HG03060 (cell line): ENCODE data around the gene NRROS.

ENCODE experiments used
- ATAC-seq: cut with Tn5 transposase; IDR thresholded peaks from one replicate; pipeline ENCODE4 v1.9.1; 2021; ENCODE audit warnings: low read depth, moderate number of reproducible peaks; ENCODE audit not compliant: unreplicated experiment

Gene NRROS

DNA sequence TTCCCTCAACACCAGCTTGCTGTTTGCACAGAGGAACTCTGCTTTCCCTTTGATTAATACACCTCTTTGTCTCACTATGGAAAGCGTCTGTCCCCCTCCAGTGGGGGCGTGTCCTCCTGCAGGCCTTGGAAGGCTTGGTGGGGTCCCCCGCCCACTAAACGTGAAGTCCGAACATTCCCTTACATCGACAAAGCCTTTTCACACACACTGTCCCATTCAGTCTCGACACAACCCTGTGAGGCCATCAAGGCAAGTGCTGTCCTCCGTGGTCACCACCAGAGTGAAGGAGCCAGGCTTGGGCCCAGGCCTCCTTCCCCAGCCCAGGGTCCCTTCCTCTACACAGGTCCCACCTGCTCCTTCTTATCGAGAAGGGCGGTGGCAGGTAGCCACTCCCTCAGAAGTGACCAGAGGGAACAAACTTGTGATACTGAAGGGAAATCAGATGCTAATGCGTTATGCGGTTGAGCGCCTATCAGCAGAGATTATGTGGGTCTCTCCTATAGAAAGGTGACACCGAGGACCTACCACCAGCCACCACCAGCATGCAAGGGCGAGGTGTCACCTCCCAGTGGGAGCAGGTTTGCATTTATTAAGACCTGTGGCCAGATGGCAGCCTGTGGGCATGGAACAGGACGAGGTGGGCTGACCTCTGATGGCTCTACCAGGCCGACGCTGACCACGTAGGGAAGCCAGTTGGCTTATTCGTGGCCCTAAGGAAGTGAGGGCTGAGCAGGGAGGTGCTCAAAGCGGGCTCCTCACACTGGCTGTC, 6.6 kb downstream of the NRROS start:
- no peak for ATAC-seq

DNA sequence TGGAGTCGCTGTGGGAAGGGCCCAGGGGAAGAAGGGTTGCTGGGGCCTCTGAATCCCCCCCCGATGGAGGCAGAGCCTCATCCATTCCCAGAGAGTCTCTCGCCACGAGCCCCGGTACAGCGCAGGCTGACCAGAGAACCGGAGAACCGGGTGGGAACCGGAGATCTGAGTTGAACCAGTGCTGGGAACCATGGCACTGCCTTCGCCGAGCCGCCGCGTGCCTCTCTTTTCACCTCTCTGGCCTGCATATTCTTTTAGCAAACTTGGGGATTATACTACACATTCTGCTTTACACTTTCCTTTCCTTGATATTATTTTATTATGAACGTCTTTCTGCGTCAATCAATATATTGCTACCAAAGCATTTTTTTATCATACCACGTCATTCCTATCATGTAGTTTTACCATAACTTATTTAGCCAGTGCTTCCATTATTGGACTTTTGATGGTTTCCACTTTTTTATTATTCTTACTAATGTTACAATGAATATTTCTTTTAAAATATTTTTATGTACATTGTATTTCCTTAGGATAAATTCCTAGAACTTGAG, 7.2 kb downstream of the NRROS start:
- no peak for ATAC-seq

DNA sequence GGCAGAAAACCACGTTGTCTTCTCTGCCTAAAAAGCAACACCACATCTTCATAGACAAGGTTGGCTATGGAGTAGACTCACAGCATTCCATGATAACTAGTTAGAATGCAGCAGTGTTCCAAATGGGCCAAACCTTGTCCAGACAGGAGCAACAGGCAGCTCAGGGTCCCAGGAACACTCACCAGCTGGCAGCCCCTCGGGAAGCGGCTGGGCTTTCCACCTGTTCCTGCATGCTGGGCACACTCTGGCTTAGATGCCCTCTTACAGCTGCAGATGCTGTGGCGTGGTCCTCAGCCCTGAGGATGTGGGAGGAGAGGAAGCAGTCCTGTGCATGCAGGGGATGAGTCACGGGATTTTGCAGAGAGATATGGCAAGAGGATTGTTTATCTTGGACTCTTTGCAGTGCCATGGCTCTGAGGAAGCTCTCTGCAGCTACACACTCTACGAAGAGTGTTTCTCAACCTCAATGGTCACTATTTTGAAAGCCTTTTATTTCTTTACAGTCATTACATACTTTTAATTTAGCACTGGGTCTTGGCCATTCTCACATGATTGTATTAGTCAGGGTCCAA, 11.3 kb downstream of the NRROS start:
- no peak for ATAC-seq

DNA sequence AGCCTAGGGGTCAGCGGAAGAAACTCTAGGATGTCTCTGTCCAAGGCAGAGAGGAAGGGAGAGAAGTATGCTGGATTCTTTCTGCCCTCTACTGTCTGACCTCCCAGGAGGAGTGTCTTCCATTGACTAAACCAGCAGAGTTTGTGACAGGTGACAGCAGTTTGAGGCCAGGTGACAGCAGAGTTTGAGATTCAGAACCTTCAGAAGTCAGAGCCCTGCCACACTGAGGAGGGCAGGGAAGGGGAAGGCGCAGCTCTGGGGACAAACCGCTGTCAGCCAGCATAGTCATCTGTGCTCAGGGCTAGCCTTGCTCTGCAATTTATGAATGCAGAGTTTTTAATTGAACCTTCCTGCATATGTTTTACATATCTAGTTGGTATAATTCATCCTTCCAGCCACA, 12.3 kb downstream of the NRROS start:
- no peak for ATAC-seq

DNA sequence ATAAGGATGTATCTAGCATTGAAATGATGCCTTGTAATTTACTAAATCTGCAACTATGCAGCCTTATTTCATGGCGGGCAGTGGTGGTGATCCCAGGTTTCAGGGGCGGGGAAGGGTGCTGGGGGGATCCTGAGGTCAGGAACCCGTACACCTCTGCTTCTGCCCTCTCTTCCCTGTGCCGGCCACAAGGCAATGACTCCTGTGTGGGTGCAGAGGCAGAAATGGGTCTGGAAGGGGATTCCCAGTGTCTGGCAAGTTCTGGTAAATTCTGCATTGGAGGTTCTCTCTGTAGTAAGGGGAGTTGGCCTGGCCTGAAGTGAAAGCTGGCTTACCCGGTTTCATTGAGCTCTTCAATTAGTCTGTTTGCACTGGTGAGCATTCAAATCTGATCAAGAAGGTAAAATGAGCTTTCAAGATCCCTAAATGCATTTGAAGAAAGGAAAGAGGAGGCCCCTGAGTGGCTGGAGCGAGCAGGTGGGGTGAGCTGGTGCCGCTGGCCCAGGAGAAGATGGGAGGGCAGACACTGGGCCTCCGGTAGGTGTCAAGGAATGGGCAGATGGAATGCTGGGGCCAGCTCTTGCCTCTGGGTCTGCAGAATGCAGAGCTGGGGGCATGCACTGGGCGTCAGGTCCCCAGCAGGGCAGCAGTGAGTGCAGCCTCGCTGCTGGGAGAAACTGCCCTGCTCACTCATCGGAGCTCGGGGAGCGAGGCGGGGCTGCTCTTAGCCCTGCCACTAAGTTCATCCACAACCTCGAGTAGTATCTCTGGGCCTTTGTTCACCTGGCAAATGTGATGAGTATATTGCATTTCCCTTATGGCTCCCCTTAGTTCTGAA, 13.7 kb downstream of the NRROS start:
- no peak for ATAC-seq

DNA sequence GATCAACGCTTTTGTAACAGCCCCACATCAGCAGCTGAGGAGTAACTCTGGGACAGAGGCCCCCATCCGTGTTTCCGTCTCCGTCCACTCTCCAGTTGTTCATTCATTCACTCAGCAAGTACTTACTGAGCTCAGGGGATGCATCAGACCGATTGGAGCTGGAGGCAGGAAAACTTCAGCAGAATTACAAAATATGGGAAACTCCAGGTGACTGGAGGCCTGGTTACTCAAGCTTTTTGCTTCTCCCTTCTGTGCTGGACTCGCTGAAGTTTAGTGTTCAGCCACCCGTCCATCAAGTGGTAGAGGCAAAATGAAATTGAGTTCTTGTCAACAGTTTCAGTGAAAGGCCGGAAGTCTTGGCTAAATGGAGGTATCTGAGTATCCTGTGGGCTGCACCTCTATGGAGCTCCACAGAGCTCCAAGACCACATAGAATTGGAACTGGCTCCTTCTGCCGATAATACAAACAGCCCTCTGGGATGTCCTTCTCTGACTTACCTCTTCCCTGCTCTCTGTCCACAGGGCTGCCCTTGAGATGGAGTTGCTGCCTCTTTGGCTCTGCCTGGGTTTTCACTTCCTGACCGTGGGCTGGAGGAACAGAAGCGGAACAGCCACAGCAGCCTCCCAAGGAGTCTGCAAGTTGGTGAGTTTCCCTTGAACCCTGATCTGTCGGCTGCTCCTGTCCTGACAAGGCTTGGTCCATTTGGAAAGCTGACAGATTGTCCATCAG, 14.7 kb downstream of the NRROS start:
- ATAC-seq = no peak

DNA sequence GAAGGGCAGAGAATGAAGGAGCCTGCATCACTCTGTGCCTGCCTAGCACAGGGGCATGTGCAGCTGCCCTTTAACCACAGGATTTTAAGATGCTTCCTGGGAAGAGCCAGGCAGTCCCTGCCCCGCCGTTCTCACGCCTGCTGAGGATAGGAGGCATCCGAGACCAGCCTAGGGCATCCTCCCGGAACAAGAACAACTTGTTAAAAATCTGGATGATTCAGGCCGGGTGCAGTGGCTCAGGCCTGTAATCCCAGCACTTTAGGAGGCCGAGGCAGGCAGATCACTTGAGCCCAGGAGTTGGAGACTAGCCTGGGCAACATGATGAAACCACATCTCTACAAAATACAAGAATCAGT, 15.2 kb downstream of the NRROS start:
- ATAC-seq = no peak

DNA sequence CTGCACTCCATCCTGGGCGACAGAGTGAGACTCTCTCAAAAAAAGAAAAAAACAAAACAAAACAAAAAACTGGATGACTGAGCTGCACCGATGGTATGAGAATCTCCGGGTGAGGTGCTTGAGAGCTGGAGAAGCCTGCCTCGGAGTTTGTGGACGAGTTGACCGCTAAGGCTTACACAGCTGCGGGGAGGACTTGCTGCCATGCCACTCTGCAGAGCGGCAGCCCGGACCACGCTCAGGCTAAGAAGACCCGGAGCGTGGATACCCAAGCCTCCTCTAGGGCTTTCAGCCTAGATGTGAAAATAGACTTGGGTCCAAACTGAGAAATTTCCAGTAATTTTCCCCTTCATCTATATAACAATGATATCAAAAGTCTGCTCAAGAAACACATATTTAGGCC, 16.0 kb downstream of the NRROS start:
- no peak for ATAC-seq

DNA sequence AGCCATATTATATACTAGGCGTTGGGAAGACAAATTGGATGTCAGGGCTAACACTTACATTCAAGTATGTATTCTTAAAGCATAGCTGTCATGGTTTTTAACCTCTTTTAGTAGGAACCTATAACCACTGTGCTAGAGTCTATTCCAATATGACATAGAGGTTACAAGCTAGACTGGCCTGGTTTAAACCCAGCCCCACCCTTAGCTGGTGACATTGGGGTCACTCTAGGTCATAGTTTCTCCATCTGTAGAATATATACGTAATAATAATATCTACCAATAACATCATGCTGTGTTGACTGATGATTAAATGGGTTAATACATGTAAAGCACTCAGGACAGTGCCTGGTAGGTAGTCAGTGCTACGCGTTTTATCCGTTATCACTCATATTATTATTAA, 16.7 kb downstream of the NRROS start:
- no peak for ATAC-seq

DNA sequence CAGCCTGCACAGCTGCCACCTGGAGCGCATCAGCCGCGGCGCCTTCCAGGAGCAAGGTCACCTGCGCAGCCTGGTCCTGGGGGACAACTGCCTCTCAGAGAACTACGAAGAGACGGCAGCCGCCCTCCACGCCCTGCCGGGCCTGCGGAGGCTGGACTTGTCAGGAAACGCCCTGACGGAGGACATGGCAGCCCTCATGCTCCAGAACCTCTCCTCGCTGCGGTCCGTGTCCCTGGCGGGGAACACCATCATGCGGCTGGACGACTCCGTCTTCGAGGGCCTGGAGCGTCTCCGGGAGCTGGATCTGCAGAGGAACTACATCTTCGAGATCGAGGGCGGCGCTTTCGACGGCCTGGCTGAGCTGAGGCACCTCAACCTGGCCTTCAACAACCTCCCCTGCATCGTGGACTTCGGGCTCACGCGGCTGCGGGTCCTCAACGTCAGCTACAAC, 20.4 kb downstream of the NRROS start:
- ATAC-seq = no peak

DNA sequence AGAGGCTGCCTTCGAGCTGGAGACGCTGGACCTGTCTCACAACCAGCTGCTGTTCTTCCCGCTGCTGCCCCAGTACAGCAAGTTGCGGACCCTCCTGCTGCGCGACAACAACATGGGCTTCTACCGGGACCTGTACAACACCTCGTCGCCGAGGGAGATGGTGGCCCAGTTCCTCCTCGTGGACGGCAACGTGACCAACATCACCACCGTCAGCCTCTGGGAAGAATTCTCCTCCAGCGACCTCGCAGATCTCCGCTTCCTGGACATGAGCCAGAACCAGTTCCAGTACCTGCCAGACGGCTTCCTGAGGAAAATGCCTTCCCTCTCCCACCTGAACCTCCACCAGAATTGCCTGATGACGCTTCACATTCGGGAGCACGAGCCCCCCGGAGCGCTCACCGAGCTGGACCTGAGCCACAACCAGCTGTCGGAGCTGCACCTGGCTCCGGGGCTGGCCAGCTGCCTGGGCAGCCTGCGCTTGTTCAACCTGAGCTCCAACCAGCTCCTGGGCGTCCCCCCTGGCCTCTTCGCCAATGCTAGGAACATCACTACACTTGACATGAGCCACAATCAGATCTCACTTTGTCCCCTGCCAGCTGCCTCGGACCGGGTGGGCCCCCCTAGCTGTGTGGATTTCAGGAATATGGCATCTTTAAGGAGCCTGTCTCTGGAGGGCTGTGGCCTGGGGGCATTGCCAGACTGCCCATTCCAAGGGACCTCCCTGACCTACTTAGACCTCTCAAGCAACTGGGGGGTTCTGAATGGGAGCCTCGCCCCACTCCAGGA, 21.1 kb downstream of the NRROS start:
- ATAC-seq = no peak

DNA sequence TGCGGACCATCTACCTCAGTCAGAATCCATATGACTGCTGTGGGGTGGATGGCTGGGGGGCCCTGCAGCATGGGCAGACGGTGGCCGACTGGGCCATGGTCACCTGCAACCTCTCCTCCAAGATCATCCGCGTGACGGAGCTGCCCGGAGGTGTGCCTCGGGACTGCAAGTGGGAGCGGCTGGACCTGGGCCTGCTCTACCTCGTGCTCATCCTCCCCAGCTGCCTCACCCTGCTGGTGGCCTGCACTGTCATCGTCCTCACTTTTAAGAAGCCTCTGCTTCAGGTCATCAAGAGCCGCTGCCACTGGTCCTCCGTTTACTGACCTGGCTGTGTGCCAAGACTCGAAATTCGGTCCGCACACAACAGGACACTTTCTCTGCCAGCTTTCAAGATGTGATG, 21.9 kb downstream of the NRROS start:
- no peak for ATAC-seq

DNA sequence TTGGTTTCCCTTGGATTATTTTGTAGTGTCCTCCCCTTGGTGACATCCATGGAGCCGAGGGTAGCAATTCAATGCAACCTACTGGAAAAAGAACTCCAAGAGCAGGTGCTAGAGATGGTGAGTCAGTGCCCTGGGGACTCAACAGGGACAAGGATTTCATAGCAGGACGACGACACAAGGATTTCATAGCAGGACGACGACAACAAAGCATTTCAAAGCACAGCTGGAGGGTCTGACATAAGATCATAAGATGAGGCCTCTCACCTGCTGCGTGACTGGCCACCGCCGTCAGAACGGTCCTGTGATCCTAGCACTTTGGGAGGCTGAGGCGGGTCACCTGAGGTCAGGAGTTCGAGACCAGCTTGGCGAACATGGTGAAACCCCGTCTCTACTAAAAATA, 22.5 kb downstream of the NRROS start:
- no peak for ATAC-seq

DNA sequence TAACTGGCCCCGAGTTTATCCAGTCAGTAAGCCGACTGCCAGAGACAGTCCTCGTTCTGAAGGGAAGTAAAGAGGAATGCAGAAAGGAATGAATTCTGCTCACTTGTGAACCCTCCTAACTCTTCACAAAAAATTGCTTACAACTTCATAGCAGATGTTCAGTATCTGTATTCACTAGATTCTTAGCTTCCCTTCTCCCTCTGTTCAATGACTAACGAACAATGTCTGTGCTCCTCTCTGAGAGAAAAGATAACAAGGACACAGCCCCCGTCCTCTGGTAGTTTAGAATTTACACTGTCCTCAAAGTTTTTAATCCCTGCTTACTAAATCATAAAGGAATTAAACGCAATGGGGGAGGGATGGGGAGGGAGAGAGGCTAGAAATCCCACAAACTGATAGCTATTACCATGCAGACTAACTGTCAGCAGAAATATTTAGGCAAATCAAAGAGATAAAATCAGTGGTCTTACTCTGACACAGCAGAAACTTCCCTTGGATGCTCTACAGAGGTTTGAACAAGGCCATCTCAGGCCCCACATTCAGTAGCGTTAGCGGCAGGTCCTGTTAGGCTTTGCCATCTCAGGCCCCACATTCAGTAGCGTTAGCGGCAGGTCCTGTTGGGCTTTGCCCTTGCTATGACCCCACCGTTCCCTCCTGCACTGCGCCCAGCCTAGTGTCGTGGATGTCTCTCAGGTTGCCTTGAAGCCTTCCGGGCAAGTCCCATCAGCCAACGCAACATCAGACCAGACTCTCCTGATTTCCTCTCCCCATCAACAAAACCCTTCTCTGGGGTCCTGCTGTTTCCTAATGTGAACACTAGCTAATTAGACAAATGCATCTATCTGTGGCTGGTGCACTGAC, 23.4 kb downstream of the NRROS start:
- ATAC-seq = no peak

DNA sequence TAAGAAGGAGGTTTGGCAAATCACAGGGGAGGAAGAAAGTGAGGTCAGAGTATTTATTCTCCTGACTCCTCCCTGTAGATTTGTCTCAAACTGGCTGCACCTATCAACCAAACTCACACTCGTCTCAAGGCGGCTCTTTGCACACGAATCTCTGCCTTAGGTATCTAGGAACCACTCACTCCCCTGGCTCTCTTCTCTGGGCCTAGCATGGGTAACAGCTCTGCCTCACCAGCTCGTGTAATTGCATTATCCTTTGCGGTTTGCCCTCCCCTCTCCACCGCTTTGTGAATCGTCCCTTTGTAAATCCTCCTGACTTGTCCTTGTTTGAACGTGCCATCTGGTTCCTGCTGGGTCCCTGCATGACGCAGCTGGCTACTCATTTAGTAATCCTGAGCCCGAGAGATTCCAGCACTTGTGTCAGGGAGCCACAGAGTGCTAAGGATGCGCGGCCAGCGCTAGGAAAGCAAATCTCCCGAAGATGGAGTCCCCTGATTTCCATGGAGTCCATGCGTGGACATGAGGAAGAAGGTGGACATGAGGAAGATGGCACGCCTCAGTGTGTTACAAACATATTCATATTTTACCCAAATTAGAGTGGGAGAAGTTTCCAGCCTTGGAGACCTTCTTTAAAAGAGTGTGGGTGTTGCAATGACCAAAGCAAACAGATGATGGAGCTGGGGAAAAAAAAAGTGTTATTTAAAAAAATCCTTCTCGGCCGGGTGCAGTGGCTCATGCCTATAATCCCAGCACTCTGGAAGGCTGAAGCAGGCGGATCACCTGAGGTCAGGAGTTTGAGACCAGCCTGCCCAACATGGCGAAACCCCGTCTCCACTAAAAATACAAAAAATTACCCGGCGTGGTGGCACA, 26.7 kb downstream of the NRROS start:
- no peak for ATAC-seq

DNA sequence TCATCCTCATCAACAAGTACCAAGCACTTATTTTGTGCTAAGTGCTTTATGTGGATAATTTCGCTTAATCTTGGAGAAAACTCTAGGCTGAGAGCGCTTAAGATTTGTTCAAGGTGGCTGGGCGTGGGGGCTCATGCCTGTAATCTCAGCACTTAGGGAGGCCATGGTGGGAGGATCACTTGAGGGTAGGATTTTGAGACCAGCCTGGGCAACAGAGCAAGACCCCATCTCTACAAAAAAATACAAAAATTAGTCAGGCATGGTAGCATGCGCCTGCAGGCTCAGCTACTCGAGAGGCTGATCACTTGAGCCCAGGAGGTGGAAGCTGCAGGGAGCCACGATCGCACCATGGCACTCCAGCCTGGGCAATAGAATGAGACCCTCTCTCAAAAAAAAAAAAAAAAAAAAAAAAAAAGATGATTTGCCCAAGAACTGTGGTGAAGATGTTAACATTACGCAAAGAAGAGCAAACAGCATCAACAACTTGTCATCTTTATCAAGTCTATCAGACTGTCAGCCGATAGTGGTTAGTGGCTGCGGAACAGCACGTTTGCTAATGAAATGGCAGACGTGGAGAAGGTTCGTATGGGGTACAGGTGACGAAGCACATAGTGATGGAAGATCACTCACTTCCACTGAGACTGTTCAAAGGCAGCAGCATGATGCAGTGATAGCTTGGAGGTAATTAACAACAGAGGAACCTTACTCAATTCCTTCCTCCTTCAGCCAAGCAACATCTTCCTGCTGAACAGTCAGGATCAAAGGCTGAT, 27.7 kb downstream of the NRROS start:
- ATAC-seq = no peak

DNA sequence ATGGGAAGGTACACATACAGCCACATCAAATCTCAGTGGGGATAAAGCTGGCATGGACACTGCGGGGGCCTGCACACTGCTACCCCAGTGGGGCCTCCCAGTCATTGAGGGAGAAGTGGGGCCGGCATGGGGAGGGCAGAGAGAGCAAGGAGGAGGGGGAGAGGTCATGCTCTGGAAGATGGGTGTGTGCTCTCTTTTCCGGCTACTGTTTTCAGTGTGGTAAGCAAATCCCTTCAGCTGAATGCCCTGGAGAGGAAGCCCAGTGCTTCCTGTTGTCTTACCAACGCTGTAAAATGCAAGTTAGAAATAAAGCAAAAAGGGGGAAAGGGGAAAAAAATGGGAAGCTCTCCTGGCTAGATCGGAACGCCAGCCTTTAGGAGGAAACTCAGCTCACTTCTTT, 30.8 kb downstream of the NRROS start:
- no peak for ATAC-seq
